Stimulated activated CD4-positive, alpha-beta T cell treated with anti-CD3 and anti-CD28 coated beads, TNF-alpha, amount 100 ng/mL, for 1 hour (primary cell): ENCODE measurements around the gene VPS13C.

Experiments used
- DNase-seq, 3 donors: peaks; one replicate each; pipeline ENCODE4 v3.0.0-alpha.2; 2020; ENCODE audit warnings: low read depth in 3 of 3, low spot score in 1 of 3

The VPS13C gene

DNA sequence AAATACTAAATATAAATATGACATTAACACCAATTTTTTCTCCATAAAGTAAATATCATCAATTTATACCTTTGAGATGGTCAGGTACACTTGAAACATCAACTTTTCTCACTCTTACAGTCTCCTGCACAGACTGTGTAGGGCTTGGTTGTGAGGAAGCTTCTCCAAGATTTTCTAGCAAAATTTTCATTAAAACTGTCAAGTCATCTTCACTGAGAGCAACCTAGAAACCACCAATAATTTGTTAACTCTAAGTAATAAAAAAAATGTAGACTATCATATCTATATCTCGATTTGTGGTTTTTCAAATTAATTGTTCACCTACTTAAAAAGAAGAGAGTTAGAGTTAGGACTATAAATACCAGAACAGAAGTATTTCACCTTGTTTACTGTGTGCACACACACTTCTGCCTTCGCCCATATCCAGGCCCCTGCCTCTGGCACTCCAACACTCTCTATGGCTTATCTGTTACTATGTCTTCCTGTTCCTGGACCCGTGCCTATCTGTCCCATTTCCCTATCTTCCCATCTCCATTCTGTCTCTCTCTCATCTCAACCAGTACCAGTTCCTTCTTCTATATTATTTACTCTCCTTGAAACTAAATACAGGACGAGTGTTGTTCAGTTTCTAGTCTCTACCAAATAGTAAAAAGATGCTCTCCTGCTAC, 123.6 kb downstream of the VPS13C start:
- DNase-seq = no peak

DNA sequence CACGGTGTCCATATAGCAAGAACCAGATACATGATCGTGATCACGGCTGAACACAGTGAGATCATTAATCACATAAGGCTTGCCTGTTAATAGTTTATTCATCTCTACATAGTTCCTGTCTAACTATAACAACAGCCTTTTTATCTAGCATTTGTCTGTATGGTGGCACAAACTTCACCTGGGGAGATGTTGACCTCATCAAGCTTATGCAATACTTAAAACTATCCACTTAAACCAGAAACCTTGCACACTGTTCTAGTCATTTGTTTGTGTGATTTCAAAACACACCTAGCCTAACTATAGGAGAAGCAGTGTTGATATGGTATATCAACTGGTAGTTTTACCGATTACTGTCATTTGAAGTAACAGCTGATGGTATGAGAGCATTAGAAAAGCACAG, 124.8 kb downstream of the VPS13C start:
- DNase-seq = no peak

DNA sequence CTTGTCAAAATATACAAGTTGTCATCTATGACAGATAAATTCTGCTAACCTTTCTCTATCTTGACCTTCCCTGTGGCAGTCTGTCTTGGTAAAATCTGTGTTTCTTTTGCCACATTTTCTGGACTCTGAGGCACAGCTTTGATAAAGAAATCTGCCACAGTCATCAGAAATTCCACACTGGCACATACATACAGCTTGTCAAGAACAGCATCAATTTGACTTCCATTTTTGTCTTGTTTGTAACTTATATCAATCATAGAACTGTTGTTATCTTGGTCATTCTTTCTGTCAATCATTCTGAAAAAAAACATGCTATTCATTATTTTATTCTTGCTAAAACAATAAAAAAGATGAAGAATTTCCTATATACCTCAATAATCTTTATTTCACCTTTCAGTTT, 130.8 kb downstream of the VPS13C start:
- DNase-seq = no peak

DNA sequence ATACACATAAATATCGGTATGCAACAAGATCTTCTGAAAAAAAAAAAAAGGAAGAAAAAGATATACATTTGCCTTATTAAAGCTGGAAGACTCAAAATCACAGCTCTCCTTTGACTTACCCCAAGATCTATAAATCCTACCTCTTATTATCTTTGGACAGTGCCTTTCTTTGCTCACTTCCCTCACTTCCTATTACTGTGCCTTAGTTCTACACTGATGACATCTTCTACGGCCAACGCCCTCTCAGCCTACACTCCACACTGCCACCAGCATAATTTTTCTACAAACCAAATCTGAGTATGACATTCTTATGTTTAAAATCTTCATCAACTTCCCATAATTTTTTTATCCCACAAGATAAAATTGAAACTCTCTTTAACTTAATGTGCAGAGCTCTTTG, 137.1 kb downstream of the VPS13C start:
- DNase-seq = no peak

DNA sequence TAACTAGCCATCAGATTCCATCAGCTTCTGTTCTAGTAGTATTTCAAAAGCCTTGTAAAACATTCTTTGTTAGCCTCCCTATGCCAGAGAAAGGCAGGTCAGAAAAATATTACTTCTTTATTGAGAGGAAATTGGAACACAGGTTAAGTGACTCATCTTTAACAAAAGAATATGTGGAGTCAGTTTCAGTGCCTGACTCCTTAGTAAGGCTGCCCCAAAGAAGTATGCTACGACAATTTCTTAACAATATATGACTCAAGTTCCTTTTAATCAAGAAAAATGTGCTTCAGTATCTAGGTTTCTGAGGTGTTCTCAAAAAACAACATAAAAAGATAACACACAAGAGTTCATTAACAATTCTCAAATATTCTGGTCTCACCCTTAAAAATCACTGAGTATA, 139.2 kb downstream of the VPS13C start:
- DNase-seq = no peak

DNA sequence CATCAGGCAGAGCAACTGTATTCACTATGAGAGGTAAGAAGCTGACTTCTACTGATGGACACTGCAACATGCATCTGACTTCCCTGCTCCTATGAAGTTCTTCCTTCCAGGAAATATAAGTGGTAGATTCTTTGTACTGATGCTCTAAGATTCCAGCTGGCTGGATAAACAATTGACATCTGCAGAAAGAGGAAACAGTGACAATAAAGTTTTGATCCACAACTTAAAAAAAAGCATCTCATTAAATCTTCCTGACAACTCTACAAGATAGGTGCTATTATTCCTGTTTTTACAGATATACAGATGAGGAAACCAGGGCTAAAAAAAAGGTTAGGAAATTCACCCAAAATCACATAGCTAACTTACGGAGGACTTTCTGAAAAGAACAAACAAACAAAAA, 142.8 kb downstream of the VPS13C start:
- no peak for DNase-seq

DNA sequence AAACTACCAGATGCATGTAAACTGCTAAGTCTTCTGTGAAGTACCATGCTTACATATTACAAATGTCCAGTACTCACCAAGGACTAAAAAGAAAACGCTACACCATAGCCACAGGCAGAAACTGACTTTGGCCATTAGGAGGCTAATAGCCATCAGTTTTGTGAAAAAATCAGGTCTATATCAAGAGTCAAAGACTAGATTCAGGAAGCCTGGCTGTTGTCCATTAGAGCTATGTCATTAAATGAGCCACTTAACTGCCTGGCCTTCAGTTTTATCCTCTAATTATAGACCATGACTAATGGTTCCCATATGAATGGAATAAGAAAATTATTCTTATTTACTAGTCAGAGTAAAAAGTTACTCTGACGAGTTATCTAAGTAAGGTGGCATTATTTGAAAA, 144.1 kb downstream of the VPS13C start:
- no peak for DNase-seq

DNA sequence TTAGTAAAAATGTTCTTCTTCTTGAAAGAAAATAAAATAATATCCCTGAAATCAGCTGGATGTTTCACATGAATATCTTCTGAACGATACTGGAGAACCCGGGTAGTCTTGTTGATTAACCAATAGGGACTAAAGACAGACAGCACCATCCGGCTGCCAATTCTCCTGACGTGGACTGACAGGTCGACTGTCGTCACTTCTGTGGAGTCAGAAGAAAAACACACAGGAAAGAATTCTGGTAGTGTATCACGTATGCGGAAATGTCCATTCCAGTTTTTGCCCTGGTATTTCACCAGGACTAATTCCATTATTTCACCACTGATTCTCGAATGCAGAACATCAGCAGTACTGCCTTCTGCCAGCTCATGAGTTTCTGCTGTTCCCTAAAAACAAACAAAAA, 144.6 kb downstream of the VPS13C start:
- no peak for DNase-seq

DNA sequence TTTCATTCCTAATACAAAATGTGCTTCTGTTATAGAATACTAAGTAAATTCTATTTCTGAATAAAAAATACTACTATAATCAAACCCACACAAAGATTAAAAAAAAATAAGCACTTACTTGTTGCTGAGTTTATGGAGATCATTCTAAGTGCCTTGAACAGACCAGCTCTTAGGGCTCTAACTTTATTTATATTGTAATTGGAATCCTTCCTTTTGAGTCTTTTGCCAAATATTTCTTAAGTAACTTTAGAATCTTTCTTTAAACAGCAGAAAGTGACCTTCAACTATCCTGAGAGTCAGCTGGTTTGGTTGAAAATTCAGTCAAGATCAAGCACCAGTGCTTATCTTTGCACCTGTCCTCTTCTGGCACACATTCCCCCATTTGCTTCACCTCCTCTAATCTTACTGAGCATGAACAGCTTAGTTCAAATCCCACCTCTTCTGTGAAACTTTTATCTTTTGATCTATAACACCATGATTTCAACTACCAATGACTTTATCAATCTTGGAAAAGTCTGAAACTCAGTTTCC, 149.3 kb downstream of the VPS13C start:
- DNase-seq = no peak

DNA sequence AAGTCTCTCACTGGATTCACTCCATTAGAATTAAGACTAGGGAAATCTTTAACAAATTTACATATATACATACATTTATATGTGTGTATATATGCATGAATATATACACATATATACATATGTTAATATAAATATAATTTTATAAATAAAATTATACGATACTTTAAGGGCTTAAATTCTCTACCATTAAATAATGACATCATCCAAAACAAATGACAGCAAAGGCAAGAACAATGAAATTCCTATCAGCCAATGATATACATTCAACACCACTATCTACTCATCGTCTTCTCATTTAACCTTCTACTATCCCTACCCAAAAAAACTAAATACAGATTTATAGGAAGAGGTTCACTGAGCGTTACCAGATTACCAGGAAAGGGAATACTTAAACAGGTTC, 152.0 kb downstream of the VPS13C start:
- DNase-seq = no peak

DNA sequence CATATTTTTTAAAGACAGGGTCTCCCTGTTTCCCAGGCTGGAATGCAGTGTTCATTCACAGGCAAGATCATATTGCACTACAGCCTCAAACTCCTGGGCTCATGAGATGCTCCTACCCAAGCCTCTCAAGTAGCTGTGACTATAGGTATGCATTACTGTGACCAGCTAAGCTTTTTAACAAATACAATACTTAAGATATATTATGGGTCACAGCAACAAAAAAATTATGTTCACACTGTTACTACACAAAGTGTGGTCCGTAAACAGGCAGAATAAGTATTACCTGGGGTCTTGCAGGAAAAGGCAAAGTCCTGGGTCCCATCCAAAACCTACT, 152.5 kb downstream of the VPS13C start:
- DNase-seq = no peak

DNA sequence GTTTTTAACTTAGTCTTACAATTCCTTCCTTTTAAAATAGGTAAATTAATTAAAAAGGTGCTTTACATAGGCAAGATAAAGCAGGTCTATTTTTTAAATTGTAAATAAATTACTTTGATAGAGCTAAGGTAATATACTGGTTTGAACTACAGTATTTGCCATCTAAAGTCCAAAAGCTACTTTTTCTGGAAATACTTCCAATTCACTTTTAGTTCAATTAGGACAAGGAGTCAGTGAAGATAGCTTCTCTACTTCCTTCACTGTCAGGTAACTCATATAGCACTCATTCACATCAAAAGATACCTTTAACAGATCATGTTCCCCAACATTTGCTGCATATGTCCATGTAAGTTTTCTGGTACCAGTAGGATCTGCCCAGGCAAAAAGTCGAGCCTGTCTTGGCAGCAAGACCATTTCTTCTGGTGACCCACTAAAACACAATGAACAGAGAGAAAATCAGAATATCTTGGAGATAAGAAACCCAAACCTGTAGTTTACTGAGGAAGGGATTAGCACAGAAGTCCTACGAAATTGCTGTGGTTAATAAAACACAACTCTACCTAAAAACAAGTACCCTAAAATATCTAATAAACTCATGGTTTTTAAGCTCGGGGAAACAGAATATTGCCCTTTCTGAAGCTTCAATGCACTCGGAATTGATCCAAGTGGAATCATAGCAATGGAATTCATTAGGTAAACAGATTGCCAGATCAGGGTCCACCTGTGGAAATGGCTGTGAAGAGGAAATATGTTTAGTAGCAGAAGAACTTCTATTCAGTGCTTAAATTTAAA, 153.1 kb downstream of the VPS13C start:
- no peak for DNase-seq

DNA sequence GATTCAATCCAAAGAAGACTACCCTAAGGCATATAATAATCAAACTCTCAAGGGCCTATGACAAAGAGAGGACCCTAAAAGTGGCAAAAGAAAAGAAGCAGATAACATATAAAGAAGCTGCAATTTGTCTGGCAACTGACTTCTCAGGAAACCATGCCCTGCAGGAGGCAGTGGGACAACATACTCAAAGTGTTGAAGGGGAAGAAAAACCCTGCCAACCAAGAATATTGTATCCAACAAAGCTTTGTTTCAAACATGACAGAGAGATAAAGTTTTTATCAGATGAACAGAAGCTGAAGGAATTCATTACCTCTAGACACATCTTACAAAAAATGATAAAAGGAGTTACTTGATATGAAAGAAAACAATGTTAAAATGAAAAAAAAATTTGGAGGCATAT, 167.1 kb downstream of the VPS13C start:
- no peak for DNase-seq

DNA sequence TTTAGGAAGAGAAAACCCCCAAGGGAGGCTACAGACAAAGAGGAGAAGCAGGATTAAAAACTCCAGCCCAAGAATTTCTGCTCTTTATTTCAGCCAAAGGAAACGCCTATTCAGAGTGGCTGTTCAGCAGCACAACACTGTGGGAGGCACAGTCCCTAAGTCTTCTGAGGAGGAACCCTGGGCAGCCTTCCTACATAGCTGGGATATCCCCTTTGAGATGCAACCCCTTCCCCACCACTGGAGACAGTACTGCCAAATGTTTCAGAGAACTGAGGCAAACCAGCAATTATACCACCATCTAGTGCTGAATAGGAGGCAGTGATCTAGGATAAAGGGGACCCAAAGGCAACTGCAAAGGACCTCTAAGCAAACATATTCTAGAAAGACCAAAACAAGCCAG, 168.1 kb downstream of the VPS13C start:
- DNase-seq = no peak

DNA sequence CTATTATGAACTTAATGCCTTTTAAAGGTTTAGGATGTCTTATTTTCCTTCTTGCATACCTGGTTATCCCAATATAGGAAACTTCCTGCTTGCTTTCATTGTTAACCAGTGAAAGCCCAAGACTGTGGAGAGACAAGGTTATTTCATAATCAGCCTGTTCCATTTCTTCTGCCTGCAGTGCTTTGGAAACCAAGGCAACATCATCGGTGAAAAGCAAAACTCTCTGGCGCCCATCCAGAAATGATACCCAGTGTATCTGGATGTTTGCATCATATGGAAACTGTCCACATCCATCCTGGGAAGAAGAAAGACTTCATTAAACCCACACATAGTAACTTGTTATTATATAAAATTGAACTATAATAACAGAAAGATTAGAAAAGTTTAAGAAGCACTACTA, 170.1 kb downstream of the VPS13C start:
- no peak for DNase-seq

DNA sequence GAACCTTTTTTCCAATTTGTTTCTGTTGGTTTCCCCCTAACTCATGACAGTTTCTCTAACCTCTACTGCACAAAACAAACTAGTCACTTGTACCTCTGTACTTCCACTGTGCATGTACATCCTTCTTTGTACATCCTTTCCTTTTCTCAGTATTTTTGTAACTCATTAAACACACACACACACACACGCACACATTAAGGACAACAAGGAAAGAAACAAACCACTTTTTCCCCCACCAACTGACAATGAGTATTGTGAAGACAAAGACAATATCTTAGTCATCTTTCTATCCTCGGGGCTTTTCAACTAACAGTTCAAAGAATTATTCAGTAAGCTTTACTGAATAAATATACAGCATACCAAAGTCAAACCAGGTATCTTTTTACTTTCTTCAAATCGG, 170.5 kb downstream of the VPS13C start:
- DNase-seq = no peak

DNA sequence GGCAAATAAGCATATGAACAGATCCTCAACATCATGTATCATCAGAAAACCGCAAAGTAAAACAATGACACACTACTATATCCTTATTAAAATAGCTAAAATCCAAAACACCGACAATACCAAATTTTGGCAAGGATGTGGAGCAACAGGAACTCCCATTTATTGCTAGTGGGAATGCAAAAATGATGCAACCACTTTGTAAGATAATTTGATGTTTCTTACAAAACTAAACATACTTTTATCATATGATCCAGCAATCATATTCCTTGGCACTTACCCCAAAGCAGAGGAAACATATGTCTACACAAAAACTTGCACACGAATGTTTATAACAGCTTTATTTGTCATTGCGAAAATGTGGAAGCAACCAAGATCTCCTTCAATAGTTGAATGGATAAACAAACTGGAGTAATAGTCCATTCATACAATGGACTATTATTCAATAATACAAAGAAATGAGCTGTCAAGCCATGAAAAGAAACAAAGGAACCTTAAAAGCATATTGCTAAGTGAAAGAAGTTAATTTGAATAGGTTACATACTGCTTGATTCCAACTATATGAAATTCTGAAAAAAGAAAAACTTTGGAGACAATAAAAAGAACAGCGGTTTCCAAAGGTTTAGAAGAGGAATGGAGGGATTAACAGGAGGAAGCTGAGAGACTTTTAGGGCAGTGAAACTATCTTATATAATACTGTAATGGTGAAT, 172.0 kb downstream of the VPS13C start:
- DNase-seq = no peak

DNA sequence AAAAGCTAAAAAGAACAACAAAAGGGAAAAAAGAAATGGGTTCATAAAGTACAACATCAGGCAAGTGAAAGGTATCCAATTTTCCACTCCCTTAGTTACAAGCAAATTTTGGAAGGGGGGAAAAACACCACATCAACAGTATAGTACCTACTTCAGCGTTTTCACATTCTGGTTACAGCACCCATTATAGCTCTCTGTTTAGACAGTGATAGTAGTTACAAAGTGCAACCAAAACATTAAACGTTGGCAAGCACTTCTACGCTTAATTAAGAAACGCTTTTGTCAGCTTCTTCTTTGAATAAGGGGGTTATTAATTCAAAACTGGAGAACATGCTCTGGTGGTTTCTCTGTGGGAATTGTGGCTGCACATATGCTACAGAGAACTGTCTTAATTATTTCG, 180.2 kb downstream of the VPS13C start:
- no peak for DNase-seq

DNA sequence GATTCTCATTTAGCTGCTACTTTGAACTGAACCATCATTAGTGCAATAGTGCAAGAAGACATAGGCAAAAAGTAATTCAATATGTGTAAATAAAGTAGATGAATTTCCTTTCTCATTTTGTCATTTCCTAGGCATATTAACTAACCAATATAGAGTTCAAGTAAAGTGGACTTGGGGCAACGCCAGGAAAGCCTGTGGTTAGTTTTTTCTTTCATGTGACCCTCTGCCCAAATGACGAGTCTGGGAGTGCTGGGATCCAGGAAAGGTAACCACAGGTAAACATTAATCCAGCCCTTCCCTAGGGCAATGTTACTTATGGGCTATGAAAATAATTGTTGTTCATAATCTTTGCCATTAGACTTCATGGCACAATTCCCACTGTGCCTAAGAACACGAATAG, 181.0 kb downstream of the VPS13C start:
- no peak for DNase-seq

DNA sequence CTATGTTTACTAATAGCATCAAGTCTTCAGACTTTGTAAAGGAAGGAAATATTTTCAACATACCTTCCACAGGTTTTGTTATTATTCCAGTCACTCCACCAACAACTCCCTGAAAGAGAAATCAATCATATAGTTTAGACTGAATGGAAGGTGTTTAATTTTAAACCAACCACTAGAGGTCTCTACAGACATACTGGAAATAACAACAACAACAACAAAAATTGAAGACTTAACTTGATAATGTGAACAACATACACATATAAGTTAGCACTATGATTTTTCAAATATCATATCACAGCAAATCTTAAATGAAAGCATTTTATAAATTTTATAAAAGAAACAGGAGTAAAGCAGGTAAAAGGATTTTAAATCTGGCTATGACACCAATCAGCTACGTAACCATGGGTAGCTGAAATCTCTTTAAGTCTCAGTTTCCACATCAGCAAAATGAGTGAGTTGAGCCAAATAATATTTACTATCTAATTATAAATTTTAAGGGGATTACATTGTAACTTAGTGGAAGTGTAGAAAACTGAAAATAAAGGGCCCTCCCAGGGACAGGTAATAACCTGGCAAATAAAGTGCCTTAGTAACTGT, 188.2 kb downstream of the VPS13C start:
- DNase-seq = no peak

DNA sequence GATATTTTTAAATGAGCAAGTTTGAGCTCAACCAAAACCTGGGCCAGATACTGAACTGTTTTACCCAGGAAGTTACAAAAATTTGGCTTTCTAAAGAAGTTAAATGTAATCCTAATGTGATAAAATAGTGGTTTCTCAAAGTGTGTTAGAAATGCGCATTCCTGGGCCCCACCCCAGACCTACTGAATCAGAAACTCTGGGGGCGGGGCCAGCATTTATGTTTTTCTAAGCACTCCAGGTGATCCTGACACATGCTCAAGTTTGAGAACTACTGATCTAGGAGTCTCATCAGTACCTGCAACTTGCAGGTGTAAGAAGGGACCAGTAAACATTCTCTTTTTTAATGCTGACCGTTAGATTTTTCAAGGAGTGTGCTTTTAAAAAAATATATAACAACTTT, 190.6 kb downstream of the VPS13C start:
- DNase-seq = no peak

DNA sequence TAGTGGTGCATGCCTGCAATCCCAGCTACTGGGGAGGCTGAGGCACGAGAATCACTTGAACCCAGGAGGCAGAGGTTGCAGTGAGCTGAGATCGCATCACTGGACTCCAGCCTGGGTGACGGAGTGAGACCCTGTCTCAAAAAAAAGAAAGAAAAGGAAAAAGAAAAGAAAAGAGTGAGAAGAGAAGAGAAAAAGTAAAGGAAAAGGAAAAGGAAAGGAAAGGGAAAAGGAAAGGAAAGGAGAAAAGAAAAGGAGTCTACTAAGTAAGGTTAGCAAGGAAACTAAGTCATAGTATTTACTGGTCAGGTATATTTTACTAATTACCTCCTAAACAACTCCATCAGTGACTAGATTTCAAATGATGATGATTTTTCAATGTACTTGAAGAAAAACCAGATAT, 198.3 kb downstream of the VPS13C start:
- no peak for DNase-seq
